ENCODE measurements around the gene CYBC1. TPM values are rescaled to one million over a fixed set of nuclear protein-coding genes. Genes with fewer than 3 reads are reported as not detected.

Gene CYBC1
- total RNA-seq, 1 donor: 72.4 TPM

GRCh38 chr17:82477934-82478333 is 27.4 kb upstream of the CYBC1 start:
- H3K79me2 ChIP-seq (ENCODE audit: insufficient read depth, low read length): no peaks in the 10 kb centered on the region
- no peak overlapping the region for H3K4me2 ChIP-seq (ENCODE audit: insufficient read depth, low read length)
- H3K36me3 ChIP-seq (ENCODE audit: insufficient read depth, low read length): peaks cover 16% of the 10 kb centered on the region
- H3K27me3 ChIP-seq (ENCODE audit: insufficient read depth, low read length): no peaks in the 10 kb centered on the region
- DNase-seq (ENCODE audit: insufficient read length, low spot score, missing footprints): peak; percentile 29
- no peak overlapping the region for H3K4me3 ChIP-seq (ENCODE audit: insufficient read depth, low read length)
- no peaks in the 10 kb centered on the region for H3K9me3 ChIP-seq (ENCODE audit: low read depth, low read length)
- no peak for TF ChIP-seq CTCF (IDR thresholded peaks at IDR 0.05; ENCODE audit: extremely low read depth, low read depth, low read length)
- peaks cover 2% of the 10 kb centered on the region for H4K20me1 ChIP-seq (ENCODE audit: insufficient read depth, low read length)
- no peaks in the 10 kb centered on the region for H3K4me1 ChIP-seq (ENCODE audit: insufficient read depth, low read length)
- no peak overlapping the region for H3K27ac ChIP-seq (ENCODE audit: low read depth, low read length)
- H2AFZ ChIP-seq (ENCODE audit: low read length): no peak overlapping the region

DNA sequence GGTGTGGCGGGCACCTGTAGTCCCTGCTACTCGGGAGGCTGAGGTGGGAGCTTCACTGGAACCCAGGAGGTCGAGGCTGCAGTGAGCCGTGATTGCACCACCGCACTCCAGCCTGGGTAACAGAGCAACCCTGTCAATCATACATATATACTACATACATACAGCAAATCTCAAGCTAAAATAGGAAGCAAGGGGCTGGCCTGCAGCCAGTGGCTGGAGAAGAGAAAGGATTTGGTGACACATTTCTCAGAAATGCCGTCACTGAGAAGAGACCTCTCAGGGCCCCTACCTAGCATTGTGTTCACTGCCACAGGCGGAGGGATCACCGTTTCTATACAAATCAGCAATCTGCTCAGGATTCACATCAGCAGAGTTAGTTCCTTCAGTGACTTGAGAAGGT is 24.9 kb upstream of the CYBC1 start:
- Histone ChIP-seq H3K36me3 (ENCODE audit: insufficient read depth, low read length) (peaks cover 18% of the 10 kb centered on the region), H4K20me1 (ENCODE audit: insufficient read depth, low read length) (peaks cover 2% of the 10 kb centered on the region), H3K4me1 (ENCODE audit: insufficient read depth, low read length) (no peaks in the 10 kb centered on the region)

DNA sequence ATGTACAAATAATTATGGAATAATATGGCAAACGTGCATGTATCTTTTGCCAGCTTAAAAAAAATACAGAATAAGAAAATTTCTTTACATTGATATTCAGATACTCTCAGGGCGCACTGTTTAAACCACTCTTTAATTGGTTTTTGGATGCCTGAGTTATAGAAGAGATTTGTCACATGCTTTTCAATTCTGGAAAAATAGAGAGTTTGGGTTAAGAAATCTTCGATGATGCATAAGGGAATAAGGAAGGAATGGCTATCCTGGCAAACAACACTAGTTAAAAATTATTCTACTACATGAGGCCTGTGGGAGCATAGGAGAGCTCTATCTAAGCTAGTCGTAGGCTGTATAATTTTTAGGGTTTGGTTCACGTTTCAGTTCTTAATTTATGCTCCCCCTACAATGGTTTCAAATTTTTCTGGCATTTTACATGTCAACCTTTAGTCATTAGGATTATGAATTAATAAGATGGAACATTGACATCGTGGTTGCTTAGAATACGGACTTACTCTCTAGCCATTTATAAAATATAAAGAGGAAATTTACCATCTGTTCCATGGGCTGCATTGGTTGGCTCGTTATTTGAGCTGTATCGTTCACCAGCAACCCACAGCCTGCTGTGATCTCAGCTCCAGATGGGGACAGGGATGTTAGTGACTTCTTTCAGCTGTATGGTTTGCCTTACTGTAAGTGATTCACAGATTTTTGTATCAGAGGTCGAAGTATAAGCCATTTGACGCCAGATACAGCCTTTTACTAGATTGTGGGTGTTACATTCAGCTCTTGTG is 23.9 kb upstream of the CYBC1 start:
- no peak for TF ChIP-seq CTCF (IDR thresholded peaks at IDR 0.05; ENCODE audit: extremely low read depth, low read depth, low read length)
- Histone ChIP-seq H3K27ac (ENCODE audit: low read depth, low read length) (no peak overlapping the region), H3K4me1 (ENCODE audit: insufficient read depth, low read length) (no peaks in the 10 kb centered on the region), H3K4me3 (ENCODE audit: insufficient read depth, low read length) (no peak overlapping the region), H3K36me3 (ENCODE audit: insufficient read depth, low read length) (peaks cover 16% of the 10 kb centered on the region), H3K27me3 (ENCODE audit: insufficient read depth, low read length) (no peaks in the 10 kb centered on the region), H4K20me1 (ENCODE audit: insufficient read depth, low read length) (peaks cover 2% of the 10 kb centered on the region), H3K4me2 (ENCODE audit: insufficient read depth, low read length) (no peak overlapping the region), H3K9me3 (ENCODE audit: low read depth, low read length) (no peaks in the 10 kb centered on the region), H3K79me2 (ENCODE audit: insufficient read depth, low read length) (no peaks in the 10 kb centered on the region), H2AFZ (ENCODE audit: low read length) (no peak overlapping the region)
- DNase-seq (ENCODE audit: insufficient read length, low spot score, missing footprints): peak; percentile 21

More for the DNA sequence above, 24.9 kb upstream of the CYBC1 start:
- H3K79me2 ChIP-seq (ENCODE audit: insufficient read depth, low read length): no peaks in the 10 kb centered on the region
- no peaks in the 10 kb centered on the region for H3K9me3 ChIP-seq (ENCODE audit: low read depth, low read length)
- no peak for TF ChIP-seq CTCF (IDR thresholded peaks at IDR 0.05; ENCODE audit: extremely low read depth, low read depth, low read length)
- no peak overlapping the region for H3K4me2 ChIP-seq (ENCODE audit: insufficient read depth, low read length)
- no peaks in the 10 kb centered on the region for H3K27me3 ChIP-seq (ENCODE audit: insufficient read depth, low read length)
- no peak for DNase-seq (ENCODE audit: insufficient read length, low spot score, missing footprints)
- no peak overlapping the region for H3K27ac ChIP-seq (ENCODE audit: low read depth, low read length)
- no peak overlapping the region for H2AFZ ChIP-seq (ENCODE audit: low read length)
- no peak overlapping the region for H3K4me3 ChIP-seq (ENCODE audit: insufficient read depth, low read length)

DNA sequence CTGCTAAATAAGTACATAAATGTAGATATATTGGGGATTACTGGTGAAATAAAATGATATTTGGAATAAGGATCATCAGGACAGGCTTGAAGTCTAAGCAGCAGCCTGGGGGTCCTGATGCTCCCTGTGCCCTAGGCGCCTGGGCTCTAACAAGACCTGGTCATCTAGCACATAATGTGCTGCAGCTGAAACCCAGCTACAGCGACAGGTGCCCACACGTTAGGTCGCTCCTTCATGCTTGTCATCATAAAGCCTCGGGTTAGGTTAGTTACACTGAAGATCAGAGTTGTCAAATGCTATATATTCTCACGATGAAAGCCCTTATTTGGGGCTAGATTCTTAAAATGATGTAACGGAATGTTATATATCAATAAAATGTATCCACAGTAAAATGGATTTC is 19.5 kb upstream of the CYBC1 start:
- no peaks in the 10 kb centered on the region for H3K27me3 ChIP-seq (ENCODE audit: insufficient read depth, low read length)
- no peaks in the 10 kb centered on the region for H3K4me1 ChIP-seq (ENCODE audit: insufficient read depth, low read length)
- peak; percentile 23 for DNase-seq (ENCODE audit: insufficient read length, low spot score, missing footprints)
- H3K36me3 ChIP-seq (ENCODE audit: insufficient read depth, low read length): peaks cover 31% of the 10 kb centered on the region
- no peaks in the 10 kb centered on the region for H3K79me2 ChIP-seq (ENCODE audit: insufficient read depth, low read length)
- no peaks in the 10 kb centered on the region for H3K9me3 ChIP-seq (ENCODE audit: low read depth, low read length)
- no peak overlapping the region for H3K27ac ChIP-seq (ENCODE audit: low read depth, low read length)
- no peak for TF ChIP-seq CTCF (IDR thresholded peaks at IDR 0.05; ENCODE audit: extremely low read depth, low read depth, low read length)
- H4K20me1 ChIP-seq (ENCODE audit: insufficient read depth, low read length): no peaks in the 10 kb centered on the region
- H2AFZ ChIP-seq (ENCODE audit: low read length): no peak overlapping the region
- no peak overlapping the region for H3K4me3 ChIP-seq (ENCODE audit: insufficient read depth, low read length)
- no peak overlapping the region for H3K4me2 ChIP-seq (ENCODE audit: insufficient read depth, low read length)
